Measurements from ENCODE around the gene ARHGAP25. TPM values are rescaled to one million over a fixed set of nuclear protein-coding genes. Genes with fewer than 3 reads are reported as not detected.

The ARHGAP25 gene
- total and polyA plus RNA-seq, 9 donors: 8.5 to 30.5 (median 13.0) TPM

DNA sequence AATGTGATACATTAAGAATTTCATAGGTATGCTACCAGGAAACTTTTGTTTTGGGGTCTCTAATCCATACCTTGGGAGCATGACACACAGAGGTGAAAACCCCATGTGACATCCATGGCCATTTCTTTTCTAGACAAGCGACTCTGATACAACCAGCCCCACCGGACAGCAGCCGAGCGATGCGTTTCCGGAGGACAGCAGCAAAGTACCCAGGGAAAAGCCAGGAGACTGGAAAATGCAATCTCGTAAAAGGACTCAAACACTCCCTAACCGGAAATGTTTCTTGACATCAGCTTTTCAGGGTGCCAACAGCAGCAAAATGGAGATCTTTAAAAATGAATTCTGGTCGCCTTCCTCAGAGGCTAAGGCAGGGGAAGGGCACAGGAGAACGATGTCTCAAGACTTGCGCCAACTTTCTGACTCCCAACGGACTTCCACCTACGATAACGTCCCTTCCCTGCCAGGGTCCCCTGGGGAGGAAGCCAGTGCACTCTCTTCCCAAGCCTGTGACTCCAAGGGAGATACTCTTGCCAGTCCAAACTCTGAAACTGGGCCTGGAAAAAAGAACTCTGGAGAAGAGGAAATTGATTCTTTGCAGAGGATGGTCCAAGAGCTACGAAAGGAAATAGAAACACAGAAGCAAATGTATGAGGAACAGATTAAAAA is 87.7 kb downstream of the ARHGAP25 start:
- Histone ChIP-seq H3K27me3 (no peaks in the 10 kb centered on the region), H3K4me3 (no peak overlapping the region), H3K27ac (no peak overlapping the region), H3K9me3 (no peaks in the 10 kb centered on the region), H3K36me3 (no peaks in the 10 kb centered on the region), H3K4me1 (ENCODE audit: insufficient read depth) (peaks cover 5% of the 10 kb centered on the region)
- intact Hi-C loops (cut with DNase I): loop anchor here in 1 of 4 donors (10.0 kb wide), 1 partner anchor 82 kb away; no protein-coding TSS in a partner anchor
- 94 to 96% (median 94%) methylated on average over 15 of the region's 15 CpGs for WGBS, 3 donors
- TF ChIP-seq, protein P1, sequence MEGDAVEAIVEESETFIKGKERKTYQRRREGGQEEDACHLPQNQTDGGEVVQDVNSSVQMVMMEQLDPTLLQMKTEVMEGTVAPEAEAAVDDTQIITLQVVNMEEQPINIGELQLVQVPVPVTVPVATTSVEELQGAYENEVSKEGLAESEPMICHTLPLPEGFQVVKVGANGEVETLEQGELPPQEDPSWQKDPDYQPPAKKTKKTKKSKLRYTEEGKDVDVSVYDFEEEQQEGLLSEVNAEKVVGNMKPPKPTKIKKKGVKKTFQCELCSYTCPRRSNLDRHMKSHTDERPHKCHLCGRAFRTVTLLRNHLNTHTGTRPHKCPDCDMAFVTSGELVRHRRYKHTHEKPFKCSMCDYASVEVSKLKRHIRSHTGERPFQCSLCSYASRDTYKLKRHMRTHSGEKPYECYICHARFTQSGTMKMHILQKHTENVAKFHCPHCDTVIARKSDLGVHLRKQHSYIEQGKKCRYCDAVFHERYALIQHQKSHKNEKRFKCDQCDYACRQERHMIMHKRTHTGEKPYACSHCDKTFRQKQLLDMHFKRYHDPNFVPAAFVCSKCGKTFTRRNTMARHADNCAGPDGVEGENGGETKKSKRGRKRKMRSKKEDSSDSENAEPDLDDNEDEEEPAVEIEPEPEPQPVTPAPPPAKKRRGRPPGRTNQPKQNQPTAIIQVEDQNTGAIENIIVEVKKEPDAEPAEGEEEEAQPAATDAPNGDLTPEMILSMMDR (IDR thresholded peaks at IDR 0.05): no peak
- TF ChIP-seq POLR2A (IDR thresholded peaks at IDR 0.05): no peak
- TF ChIP-seq EP300 (IDR thresholded peaks at IDR 0.05): no peak
- no peak for DNase-seq

DNA sequence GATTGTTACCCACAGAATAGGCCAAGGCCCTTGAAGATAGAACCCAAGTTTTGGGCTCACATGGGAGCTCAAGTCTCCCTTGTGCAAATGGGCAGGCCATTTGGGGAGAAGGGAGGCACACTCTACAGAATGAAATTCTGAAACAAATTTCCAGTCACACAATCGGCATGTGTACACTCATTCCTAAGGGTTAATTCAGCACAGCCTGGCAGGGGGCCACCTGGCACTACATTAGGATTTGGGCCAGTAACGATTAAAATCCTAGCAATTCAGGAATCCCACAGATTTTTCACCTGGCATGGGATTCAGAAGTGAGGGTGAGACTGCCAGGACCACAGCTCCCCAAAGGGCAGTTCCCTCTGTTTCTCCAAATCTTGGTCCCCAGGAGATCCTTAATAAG is 90.2 kb downstream of the ARHGAP25 start:
- 49 to 54% (median 54%) methylated on average over 2 of the region's 2 CpGs for WGBS, 3 donors
- Histone ChIP-seq H3K9me3 (no peaks in the 10 kb centered on the region), H3K27ac (no peak overlapping the region), H3K4me1 (ENCODE audit: insufficient read depth) (peaks cover 12% of the 10 kb centered on the region), H3K27me3 (no peaks in the 10 kb centered on the region), H3K4me3 (no peak overlapping the region), H3K36me3 (no peaks in the 10 kb centered on the region)
- no peak for DNase-seq
- TF ChIP-seq POLR2A (IDR thresholded peaks at IDR 0.05): no peak
- TF ChIP-seq EP300 (IDR thresholded peaks at IDR 0.05): no peak
- TF ChIP-seq, protein P1 (IDR thresholded peaks at IDR 0.05): no peak
- intact Hi-C loops (cut with DNase I): loop anchor here in 1 of 4 donors (10.0 kb wide), 1 partner anchor 80 kb away; no protein-coding TSS in a partner anchor

DNA sequence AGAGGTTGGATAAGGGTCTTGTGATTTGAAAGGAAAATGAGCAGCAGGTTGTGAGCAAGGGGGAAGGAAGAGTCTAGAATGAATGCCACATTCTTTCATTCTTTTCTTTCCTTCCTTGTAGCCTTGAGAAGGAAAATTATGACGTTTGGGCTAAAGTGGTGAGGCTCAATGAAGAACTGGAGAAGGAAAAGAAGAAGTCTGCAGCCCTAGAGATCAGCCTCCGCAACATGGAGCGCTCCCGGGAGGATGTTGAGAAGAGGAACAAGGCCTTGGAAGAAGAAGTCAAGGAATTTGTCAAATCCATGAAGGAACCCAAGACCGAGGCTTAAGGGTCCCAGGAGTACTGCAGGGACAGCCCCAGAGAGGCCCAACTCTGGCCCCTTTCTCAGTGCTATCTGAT is 91.3 kb downstream of the ARHGAP25 start:
- Histone ChIP-seq H3K9me3 (no peaks in the 10 kb centered on the region), H3K36me3 (no peaks in the 10 kb centered on the region), H3K27me3 (no peaks in the 10 kb centered on the region), H3K27ac (no peak overlapping the region), H3K4me3 (no peak overlapping the region), H3K4me1 (ENCODE audit: insufficient read depth) (peaks cover 10% of the 10 kb centered on the region)
- TF ChIP-seq, protein P1 (IDR thresholded peaks at IDR 0.05): no peak
- TF ChIP-seq EP300 (IDR thresholded peaks at IDR 0.05) (no peak), POLR2A (IDR thresholded peaks at IDR 0.05) (no peak)
- WGBS, 3 donors: 88 to 93% (median 90%) methylated on average over 5 of the region's 5 CpGs
- no peak for DNase-seq
- intact Hi-C loops (cut with DNase I): loop anchor here in 1 of 4 donors (10.0 kb wide), 1 partner anchor 79 kb away; no protein-coding TSS in a partner anchor

DNA sequence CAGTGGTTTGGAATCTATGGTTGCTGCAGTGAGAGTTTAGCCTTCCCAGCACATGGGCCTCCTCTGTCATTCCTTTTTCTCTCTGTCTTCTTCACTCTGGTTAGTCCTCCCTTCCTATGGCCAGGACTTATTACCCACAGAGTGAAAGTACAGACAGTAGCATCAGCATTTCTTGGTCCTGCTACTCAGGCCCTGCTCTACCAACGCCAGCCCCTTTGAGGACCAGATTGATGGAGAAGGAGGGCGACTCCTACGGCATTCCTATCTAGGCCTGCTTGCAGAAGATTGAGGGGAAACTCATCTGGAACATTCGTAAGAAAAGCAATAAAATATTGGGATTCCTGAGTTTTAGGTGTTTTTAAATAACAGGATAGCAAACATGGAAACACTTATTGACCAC is 93.1 kb downstream of the ARHGAP25 start:
- Histone ChIP-seq H3K4me1 (ENCODE audit: insufficient read depth) (peaks cover 14% of the 10 kb centered on the region), H3K27me3 (no peaks in the 10 kb centered on the region), H3K9me3 (no peaks in the 10 kb centered on the region), H3K27ac (no peak overlapping the region), H3K4me3 (no peak overlapping the region), H3K36me3 (no peaks in the 10 kb centered on the region)
- DNase-seq: no peak
- no peak for TF ChIP-seq EP300 (IDR thresholded peaks at IDR 0.05)
- TF ChIP-seq, protein P1 (IDR thresholded peaks at IDR 0.05): no peak
- intact Hi-C loops (cut with DNase I): loop anchor here in 1 of 4 donors (10.0 kb wide), 1 partner anchor 77 kb away; no protein-coding TSS in a partner anchor
- 56 to 71% (median 69%) methylated on average over 4 of the region's 4 CpGs for WGBS, 3 donors
